ENCODE measurements around the gene CDYL2.

CDYL2 gene

GRCh38 chr16:80775450-80775849 is 28.9 kb downstream of the CDYL2 start:
- no peak for DNase-seq (ENCODE audit: low spot score)
- no peak for TF ChIP-seq CTCF (IDR thresholded peaks at IDR 0.05; ENCODE audit: borderline replicate concordance, control extremely low read depth, extremely low read depth, insufficient read depth, missing control alignments)
- in situ Hi-C loops (cut with MboI; ENCODE audit: low sequenced_read_pairs, unreplicated experiment) = no loop called here

- in situ Hi-C loops (cut with MboI; ENCODE audit: low sequenced_read_pairs, unreplicated experiment) = no loop called here
- TF ChIP-seq CTCF (IDR thresholded peaks at IDR 0.05; ENCODE audit: borderline replicate concordance, control extremely low read depth, extremely low read depth, insufficient read depth, missing control alignments) = no peak
- no peak for DNase-seq (ENCODE audit: low spot score)
Measured at GRCh38 chr16:80766798-80767197, 37.6 kb downstream of the CDYL2 start.

DNA sequence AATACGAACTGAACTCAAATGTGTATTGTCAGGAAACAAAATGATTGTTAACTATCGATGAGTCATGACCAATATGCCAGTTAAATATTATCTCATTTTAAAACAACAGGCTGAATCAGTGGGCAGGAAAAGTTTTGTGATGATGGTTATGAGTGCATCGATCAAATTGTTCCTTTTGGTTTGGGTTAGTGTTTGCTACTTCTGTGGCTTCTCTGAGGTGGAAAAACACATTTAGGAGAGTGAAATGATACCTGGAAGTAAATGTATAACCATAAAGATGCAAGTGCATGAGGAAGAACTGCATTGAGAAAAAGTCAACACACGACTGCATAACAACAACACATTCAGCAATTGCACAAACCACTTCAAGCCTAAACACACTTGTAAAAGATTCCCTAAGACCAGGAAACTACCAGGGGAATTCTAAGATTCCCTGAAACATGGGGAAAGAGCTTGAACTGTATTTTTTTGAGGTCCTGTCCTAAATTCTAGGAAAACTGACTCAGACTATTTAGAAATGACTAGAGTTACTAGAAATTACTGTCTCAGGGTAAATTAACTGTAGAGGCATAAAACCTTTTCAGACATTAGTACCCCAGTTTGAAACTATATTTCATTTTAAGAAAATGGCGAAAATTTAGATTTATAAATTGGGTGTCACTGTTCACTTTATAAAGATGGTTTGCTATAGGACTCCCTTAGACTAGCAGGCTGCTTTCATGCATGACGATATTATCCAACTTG is 44.8 kb downstream of the CDYL2 start:
- DNase-seq (ENCODE audit: low spot score) = no peak
- in situ Hi-C loops (cut with MboI; ENCODE audit: low sequenced_read_pairs, unreplicated experiment) = no loop called here
- TF ChIP-seq CTCF (IDR thresholded peaks at IDR 0.05; ENCODE audit: borderline replicate concordance, control extremely low read depth, extremely low read depth, insufficient read depth, missing control alignments) = no peak

GRCh38 chr16:80754476-80754875 is 49.9 kb downstream of the CDYL2 start:
- no peak for TF ChIP-seq CTCF (IDR thresholded peaks at IDR 0.05; ENCODE audit: borderline replicate concordance, control extremely low read depth, extremely low read depth, insufficient read depth, missing control alignments)
- DNase-seq (ENCODE audit: low spot score) = no peak
- in situ Hi-C loops (cut with MboI; ENCODE audit: low sequenced_read_pairs, unreplicated experiment) = no loop called here

- no peak for DNase-seq (ENCODE audit: low spot score)
- in situ Hi-C loops (cut with MboI; ENCODE audit: low sequenced_read_pairs, unreplicated experiment) = no loop called here
- TF ChIP-seq CTCF (IDR thresholded peaks at IDR 0.05; ENCODE audit: borderline replicate concordance, control extremely low read depth, extremely low read depth, insufficient read depth, missing control alignments) = no peak
Measured at GRCh38 chr16:80752541-80752940, 51.9 kb downstream of the CDYL2 start.

GRCh38 chr16:80751167-80751566 is 53.2 kb downstream of the CDYL2 start:
- no peak for DNase-seq (ENCODE audit: low spot score)
- in situ Hi-C loops (cut with MboI; ENCODE audit: low sequenced_read_pairs, unreplicated experiment) = no loop called here
- no peak for TF ChIP-seq CTCF (IDR thresholded peaks at IDR 0.05; ENCODE audit: borderline replicate concordance, control extremely low read depth, extremely low read depth, insufficient read depth, missing control alignments)

All from GM13976 (cell line).